Transverse colon (tissue), 3 donors: ENCODE results near the gene PRSS12.

Source experiments
- CTCF ChIP-seq, 5 experiments: fragments of 200-600 bp in 3 of 5; fragments of 450-650 bp in 2 of 5; sonication (generic) in 3 of 5; IDR thresholded peaks; 1 replicate in 2 of 5; 2 replicates in 3 of 5; pipeline ENCODE4 v1.5.1; 2016 to 2017; ENCODE audit warnings: antibody characterized with exemption in 5 of 5, inconsistent platforms in 3 of 5, mild to moderate bottlenecking in 2 of 5, moderate library complexity in 1 of 5
- EP300 ChIP-seq: sonication (generic); formaldehyde crosslinking; IDR thresholded peaks from one replicate; pipeline ENCODE4 v1.6.1; 2017; ENCODE audit warnings: antibody characterized with exemption, low read depth

- TF ChIP-seq CTCF (IDR thresholded peaks at IDR 0.05), result no peak
- TF ChIP-seq EP300, result no peak
Observed at GRCh38 chr4:118369231-118369630, 16.4 kb upstream of the PRSS12 start.
